Posterior vena cava (tissue), 2 donors: Measurements from ENCODE around the gene MAD1L1. TPM values are rescaled to one million over a fixed set of nuclear protein-coding genes. Genes with fewer than 3 reads are reported as not detected.
A peak's percentile ranks its signal among the peaks of the same experiment; 100 is the strongest.

ENCODE experiments used
- DNase-seq: peaks from one replicate; pipeline ENCODE4 v3.0.0-alpha.2; 2020; ENCODE audit warnings: low spot score
- intact Hi-C, 2 donors: fragments of 100-400 bp; cut with DNase I; formaldehyde crosslinking; loops; one replicate each; pipeline versions ENCODE4 v1.14.1 to v1.14.2; 2022 to 2023
- total RNA-seq, 2 donors: library from RNA; stranded (reverse); fragmentation: NEBNext Ultra II Directional; extraction: Animal tissue kit (Norgen Biotek cat#: 25700); gene quantifications; one replicate each; pipeline ENCODE4 v1.2.1, GENCODE V29; 2021
- donor health status: DM: yes; HTN: yes; CAD: no.
- donor health status: DM: yes; HTN: yes; CAD: no.

The MAD1L1 gene
- total RNA-seq, 2 donors from 2014 or later: 17.3 to 24.7 TPM

DNA sequence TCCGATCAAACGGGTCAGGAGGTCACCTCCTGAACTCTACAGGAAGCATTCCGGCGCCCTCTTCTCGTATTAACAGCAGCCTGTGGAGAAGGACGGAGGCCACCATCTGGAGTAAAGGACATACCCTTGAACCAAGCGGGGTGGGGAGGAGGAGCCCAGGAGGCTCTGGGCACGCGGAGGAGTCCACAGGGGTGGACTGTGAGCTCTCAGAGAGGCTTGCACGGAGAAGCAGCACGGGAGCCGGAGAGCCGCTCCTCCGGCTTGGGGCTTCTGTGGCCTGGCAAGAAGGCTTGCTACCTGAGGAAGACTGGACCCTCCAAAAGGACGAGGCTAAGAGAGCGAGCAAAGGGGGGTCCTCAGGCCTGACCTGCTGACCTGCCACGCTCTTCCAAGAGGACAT lies 77.9 kb downstream of the MAD1L1 start:
- DNase-seq: peak; percentile 74
- intact Hi-C loops: no loop called here

DNA sequence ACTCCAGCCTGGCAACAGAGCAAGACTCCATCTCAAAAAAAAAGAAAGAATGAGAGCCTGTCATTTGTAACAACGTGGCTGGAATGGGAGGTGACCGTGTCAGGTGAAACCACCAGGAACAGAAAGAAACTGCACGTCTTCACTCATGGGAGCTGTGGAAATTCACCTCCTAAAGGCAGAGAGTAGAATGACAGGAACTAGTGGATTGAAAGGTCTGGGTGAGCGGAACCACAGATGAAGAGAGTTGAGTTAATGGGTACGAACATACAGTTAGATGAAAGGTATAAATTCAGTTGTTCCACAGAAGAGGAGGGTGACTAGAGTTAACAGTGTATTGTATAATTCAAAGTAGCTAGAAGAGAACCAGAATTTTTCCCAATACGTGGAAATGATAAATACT lies 78.6 kb downstream of the MAD1L1 start:
- intact Hi-C loops: no loop called here
- DNase-seq: no peak

- intact Hi-C loops: no loop called here
- peak; percentile 25 for DNase-seq
These were observed 80.1 kb downstream of the MAD1L1 start for GRCh38 chr7:2152646-2153045.

DNA sequence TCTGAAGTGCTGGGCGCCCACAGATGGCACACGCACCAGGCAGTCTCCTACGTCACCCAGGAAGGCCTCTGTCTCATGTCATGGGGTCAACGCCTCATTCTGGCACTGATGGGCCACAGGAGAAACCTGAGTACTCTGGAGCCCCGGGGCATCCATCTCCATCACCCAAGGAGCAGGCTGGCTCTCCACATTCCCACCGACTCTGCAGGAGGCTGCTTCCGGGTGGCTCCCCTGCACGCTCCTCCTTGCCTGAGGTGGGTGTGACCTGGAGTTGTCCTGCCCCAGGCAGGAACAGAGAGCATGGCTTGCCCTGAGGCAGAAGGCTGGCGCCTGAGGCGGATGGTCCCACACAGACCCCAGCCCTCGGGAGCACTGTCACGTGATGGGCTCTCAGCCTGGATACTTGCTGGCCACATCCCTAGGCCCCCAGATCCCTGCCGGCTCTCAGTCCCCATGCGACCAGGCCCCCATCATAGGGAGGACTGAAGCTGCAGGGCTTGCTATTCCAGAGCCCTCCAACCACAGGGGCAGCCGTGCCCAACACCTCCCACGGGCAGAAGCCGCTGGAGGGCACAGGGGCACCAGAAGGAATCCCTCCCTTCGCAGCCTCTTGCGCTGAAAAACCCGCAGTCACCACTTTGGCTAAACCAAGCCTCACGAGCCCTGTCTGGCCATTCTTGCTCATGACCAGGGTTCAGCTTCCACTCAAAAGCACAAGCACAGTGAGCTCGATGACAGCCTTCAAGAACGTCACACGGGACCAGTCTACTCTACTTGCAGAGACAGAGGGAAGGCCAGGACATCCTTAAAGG lies 80.7 kb downstream of the MAD1L1 start:
- peak; percentile 50 for DNase-seq

GRCh38 chr7:2151237-2151636 lies 81.5 kb downstream of the MAD1L1 start:
- intact Hi-C loops: no loop called here
- no peak for DNase-seq

More for the DNA sequence above, 80.7 kb downstream of the MAD1L1 start:
- intact Hi-C loops: no loop called here

GRCh38 chr7:2150445-2150815 lies 82.3 kb downstream of the MAD1L1 start:
- no peak for DNase-seq
- intact Hi-C loops: no loop called here

GRCh38 chr7:2149672-2150444 lies 82.9 kb downstream of the MAD1L1 start:
- intact Hi-C loops: no loop called here
- no peak for DNase-seq

DNA sequence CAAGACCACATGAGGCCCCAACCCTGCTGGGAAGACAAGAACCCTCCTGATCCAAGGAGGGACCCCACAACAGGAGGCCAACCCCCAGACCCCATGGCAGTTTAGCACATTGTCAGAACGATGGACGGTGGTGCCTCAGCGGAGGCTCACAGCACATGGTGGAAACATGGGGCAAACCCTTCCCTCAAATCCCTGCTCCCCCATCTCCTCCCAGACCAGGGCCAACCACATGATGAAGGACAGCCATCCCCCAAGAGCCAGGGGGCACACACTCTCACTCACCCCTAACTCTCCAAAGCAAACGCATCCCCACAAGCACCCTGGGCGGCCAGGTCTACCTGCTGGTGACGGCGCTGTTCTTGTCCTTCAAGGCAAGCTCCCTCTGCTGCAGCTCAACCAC lies 83.9 kb downstream of the MAD1L1 start:
- no peak for DNase-seq
- intact Hi-C loops: no loop called here

GRCh38 chr7:2148189-2148588 lies 84.6 kb downstream of the MAD1L1 start:
- intact Hi-C loops: no loop called here
- DNase-seq: no peak

- DNase-seq: no peak
- intact Hi-C loops: no loop called here
These were observed 85.9 kb downstream of the MAD1L1 start for GRCh38 chr7:2146676-2147472.

GRCh38 chr7:2145835-2146580 lies 86.7 kb downstream of the MAD1L1 start:
- no peak for DNase-seq

DNA sequence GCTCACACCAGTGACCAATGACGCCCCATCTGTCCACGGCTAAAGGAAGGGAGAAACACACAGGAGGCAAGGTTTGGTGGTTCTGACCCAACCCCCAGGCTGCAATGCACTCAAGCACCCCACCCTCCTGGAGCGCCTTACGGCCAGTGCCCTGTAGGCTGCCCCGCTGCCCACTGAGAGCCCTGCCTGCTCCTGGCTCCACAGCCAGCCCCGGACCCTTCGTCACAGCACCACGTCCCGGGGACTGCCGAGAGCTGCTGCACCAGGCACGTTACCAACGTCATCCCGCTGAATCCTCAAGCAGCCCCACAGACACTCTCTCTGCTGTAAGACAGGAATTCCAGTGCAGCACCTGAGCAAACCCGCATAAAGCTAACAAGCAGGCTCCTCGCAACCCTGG lies 87.8 kb downstream of the MAD1L1 start:
- DNase-seq: no peak
- intact Hi-C loops: no loop called here

More at GRCh38 chr7:2145835-2146580, 86.7 kb downstream of the MAD1L1 start:
- intact Hi-C loops: no loop called here

- no peak for DNase-seq
- intact Hi-C loops: no loop called here
These were observed 88.7 kb downstream of the MAD1L1 start for GRCh38 chr7:2143981-2144595.

- DNase-seq: no peak
- intact Hi-C loops: no loop called here
These were observed 89.3 kb downstream of the MAD1L1 start for GRCh38 chr7:2143450-2143849.

- intact Hi-C loops: no loop called here
- no peak for DNase-seq
These were observed 90.4 kb downstream of the MAD1L1 start for GRCh38 chr7:2142386-2142785.

GRCh38 chr7:2141651-2142050 lies 91.1 kb downstream of the MAD1L1 start:
- DNase-seq: no peak
- intact Hi-C loops: no loop called here

GRCh38 chr7:2141021-2141410 lies 91.7 kb downstream of the MAD1L1 start:
- intact Hi-C loops: no loop called here
- no peak for DNase-seq

GRCh38 chr7:2140216-2141020 lies 92.3 kb downstream of the MAD1L1 start:
- no peak for DNase-seq
- intact Hi-C loops: no loop called here
